ENCODE results near the gene KCNAB1.

The KCNAB1 gene

GRCh38 chr3:156176629-156177210 lies 56.3 kb downstream of the KCNAB1 start:
- Histone ChIP-seq H3K27me3 (ENCODE audit: insufficient read depth, insufficient read length) (no peaks in the 10 kb centered on the region), H3K4me3 (ENCODE audit: insufficient read length, low read depth) (no peak overlapping the region), H3K9ac (ENCODE audit: insufficient read length, low read depth) (no peak overlapping the region), H3K36me3 (ENCODE audit: insufficient read depth, insufficient read length, low read length) (no peaks in the 10 kb centered on the region), H3K9me3 (ENCODE audit: insufficient read depth, low read length) (no peaks in the 10 kb centered on the region), H3K4me1 (ENCODE audit: insufficient read depth, insufficient read length) (no peaks in the 10 kb centered on the region)
- DNase-seq (ENCODE audit: low read depth, low spot score), result no peak
- TF ChIP-seq YY1 (IDR thresholded peaks at IDR 0.05; ENCODE audit: insufficient read depth, insufficient read length), result no peak
- TF ChIP-seq ZNF274 (IDR thresholded peaks at IDR 0.05; ENCODE audit: low read depth, low read length), result no peak
- no peak for TF ChIP-seq SUZ12 (IDR thresholded peaks at IDR 0.05; ENCODE audit: extremely low read depth, insufficient read depth, insufficient read length)

- no peak overlapping the region for H3K4me3 ChIP-seq (ENCODE audit: insufficient read length, low read depth)
- H3K27me3 ChIP-seq (ENCODE audit: insufficient read depth, insufficient read length), result no peaks in the 10 kb centered on the region
- no peak overlapping the region for H3K9ac ChIP-seq (ENCODE audit: insufficient read length, low read depth)
- TF ChIP-seq ZNF274 (IDR thresholded peaks at IDR 0.05; ENCODE audit: low read depth, low read length) (no peak), YY1 (IDR thresholded peaks at IDR 0.05; ENCODE audit: insufficient read depth, insufficient read length) (no peak), SUZ12 (IDR thresholded peaks at IDR 0.05; ENCODE audit: extremely low read depth, insufficient read depth, insufficient read length) (no peak)
- no peaks in the 10 kb centered on the region for H3K4me1 ChIP-seq (ENCODE audit: insufficient read depth, insufficient read length)
- H3K36me3 ChIP-seq (ENCODE audit: insufficient read depth, insufficient read length, low read length), result no peaks in the 10 kb centered on the region
- no peaks in the 10 kb centered on the region for H3K9me3 ChIP-seq (ENCODE audit: insufficient read depth, low read length)
- no peak for DNase-seq (ENCODE audit: low read depth, low spot score)
Observed at GRCh38 chr3:156180077-156180476, 59.7 kb downstream of the KCNAB1 start.

GRCh38 chr3:156181509-156181908 lies 61.1 kb downstream of the KCNAB1 start:
- no peak for DNase-seq (ENCODE audit: low read depth, low spot score)
- Histone ChIP-seq H3K9me3 (ENCODE audit: insufficient read depth, low read length) (no peaks in the 10 kb centered on the region), H3K9ac (ENCODE audit: insufficient read length, low read depth) (no peak overlapping the region), H3K4me1 (ENCODE audit: insufficient read depth, insufficient read length) (no peaks in the 10 kb centered on the region), H3K4me3 (ENCODE audit: insufficient read length, low read depth) (no peak overlapping the region), H3K27me3 (ENCODE audit: insufficient read depth, insufficient read length) (no peaks in the 10 kb centered on the region), H3K36me3 (ENCODE audit: insufficient read depth, insufficient read length, low read length) (no peaks in the 10 kb centered on the region)
- TF ChIP-seq YY1 (IDR thresholded peaks at IDR 0.05; ENCODE audit: insufficient read depth, insufficient read length), result no peak
- no peak for TF ChIP-seq SUZ12 (IDR thresholded peaks at IDR 0.05; ENCODE audit: extremely low read depth, insufficient read depth, insufficient read length)
- no peak for TF ChIP-seq ZNF274 (IDR thresholded peaks at IDR 0.05; ENCODE audit: low read depth, low read length)

- TF ChIP-seq YY1 (IDR thresholded peaks at IDR 0.05; ENCODE audit: insufficient read depth, insufficient read length) (no peak), SUZ12 (IDR thresholded peaks at IDR 0.05; ENCODE audit: extremely low read depth, insufficient read depth, insufficient read length) (no peak), ZNF274 (IDR thresholded peaks at IDR 0.05; ENCODE audit: low read depth, low read length) (no peak)
- no peak for DNase-seq (ENCODE audit: low read depth, low spot score)
- H3K27me3 ChIP-seq (ENCODE audit: insufficient read depth, insufficient read length), result no peaks in the 10 kb centered on the region
Observed at GRCh38 chr3:156183396-156183795, 63.0 kb downstream of the KCNAB1 start.

GRCh38 chr3:156184156-156184555 lies 63.8 kb downstream of the KCNAB1 start:
- DNase-seq (ENCODE audit: low read depth, low spot score), result no peak
- Histone ChIP-seq H3K9me3 (ENCODE audit: insufficient read depth, low read length) (no peaks in the 10 kb centered on the region), H3K9ac (ENCODE audit: insufficient read length, low read depth) (no peak overlapping the region), H3K36me3 (ENCODE audit: insufficient read depth, insufficient read length, low read length) (no peaks in the 10 kb centered on the region), H3K4me1 (ENCODE audit: insufficient read depth, insufficient read length) (no peaks in the 10 kb centered on the region), H3K27me3 (ENCODE audit: insufficient read depth, insufficient read length) (no peaks in the 10 kb centered on the region), H3K4me3 (ENCODE audit: insufficient read length, low read depth) (no peak overlapping the region)
- TF ChIP-seq ZNF274 (IDR thresholded peaks at IDR 0.05; ENCODE audit: low read depth, low read length) (no peak), SUZ12 (IDR thresholded peaks at IDR 0.05; ENCODE audit: extremely low read depth, insufficient read depth, insufficient read length) (no peak), YY1 (IDR thresholded peaks at IDR 0.05; ENCODE audit: insufficient read depth, insufficient read length) (no peak)

More at GRCh38 chr3:156183396-156183795, 63.0 kb downstream of the KCNAB1 start:
- Histone ChIP-seq H3K36me3 (ENCODE audit: insufficient read depth, insufficient read length, low read length) (no peaks in the 10 kb centered on the region), H3K4me1 (ENCODE audit: insufficient read depth, insufficient read length) (no peaks in the 10 kb centered on the region), H3K9me3 (ENCODE audit: insufficient read depth, low read length) (no peaks in the 10 kb centered on the region), H3K4me3 (ENCODE audit: insufficient read length, low read depth) (no peak overlapping the region), H3K9ac (ENCODE audit: insufficient read length, low read depth) (no peak overlapping the region)

GRCh38 chr3:156187146-156187769 lies 66.9 kb downstream of the KCNAB1 start:
- H3K4me1 ChIP-seq (ENCODE audit: insufficient read depth, insufficient read length), result no peaks in the 10 kb centered on the region
- no peak for DNase-seq (ENCODE audit: low read depth, low spot score)
- no peaks in the 10 kb centered on the region for H3K36me3 ChIP-seq (ENCODE audit: insufficient read depth, insufficient read length, low read length)
- H3K4me3 ChIP-seq (ENCODE audit: insufficient read length, low read depth), result no peak overlapping the region
- TF ChIP-seq YY1 (IDR thresholded peaks at IDR 0.05; ENCODE audit: insufficient read depth, insufficient read length) (no peak), SUZ12 (IDR thresholded peaks at IDR 0.05; ENCODE audit: extremely low read depth, insufficient read depth, insufficient read length) (no peak), ZNF274 (IDR thresholded peaks at IDR 0.05; ENCODE audit: low read depth, low read length) (no peak)
- no peak overlapping the region for H3K9ac ChIP-seq (ENCODE audit: insufficient read length, low read depth)
- no peaks in the 10 kb centered on the region for H3K9me3 ChIP-seq (ENCODE audit: insufficient read depth, low read length)
- H3K27me3 ChIP-seq (ENCODE audit: insufficient read depth, insufficient read length), result no peaks in the 10 kb centered on the region

GRCh38 chr3:156188757-156189156 lies 68.4 kb downstream of the KCNAB1 start:
- Histone ChIP-seq H3K9ac (ENCODE audit: insufficient read length, low read depth) (no peak overlapping the region), H3K4me1 (ENCODE audit: insufficient read depth, insufficient read length) (no peaks in the 10 kb centered on the region), H3K4me3 (ENCODE audit: insufficient read length, low read depth) (no peak overlapping the region), H3K36me3 (ENCODE audit: insufficient read depth, insufficient read length, low read length) (no peaks in the 10 kb centered on the region), H3K9me3 (ENCODE audit: insufficient read depth, low read length) (no peaks in the 10 kb centered on the region), H3K27me3 (ENCODE audit: insufficient read depth, insufficient read length) (no peaks in the 10 kb centered on the region)
- no peak for DNase-seq (ENCODE audit: low read depth, low spot score)
- no peak for TF ChIP-seq YY1 (IDR thresholded peaks at IDR 0.05; ENCODE audit: insufficient read depth, insufficient read length)
- TF ChIP-seq ZNF274 (IDR thresholded peaks at IDR 0.05; ENCODE audit: low read depth, low read length), result no peak
- TF ChIP-seq SUZ12 (IDR thresholded peaks at IDR 0.05; ENCODE audit: extremely low read depth, insufficient read depth, insufficient read length), result no peak

All from NT2/D1 (cell line).